ENCODE measurements around the gene LCOR. TPM values are rescaled to one million over a fixed set of nuclear protein-coding genes. Genes with fewer than 3 reads are reported as not detected.

LCOR gene
- total and polyA plus RNA-seq, 2 of the 13 experiments (the other 11 are each of a cell fraction or from before 2014, with no cell fraction given): 12.4 to 23.7 TPM

GRCh38 chr10:96998329-96998888, 166.3 kb downstream of the LCOR start (continued):
- TF ChIP-seq USF2 (IDR thresholded peaks at IDR 0.05; ENCODE audit: low read depth, low read length) (no peak), USF2 (CRISPR knock-in tag; IDR thresholded peaks at IDR 0.05; ENCODE audit: borderline replicate concordance) (no peak), TCF7L2 (IDR thresholded peaks at IDR 0.05; ENCODE audit: low read depth, low read length) (no peak), NBN (conservative IDR thresholded peaks at IDR 0.05) (no peak), ATF4 (CRISPR knock-in tag; IDR thresholded peaks at IDR 0.05) (no peak), NR3C1 (CRISPR knock-in tag; IDR thresholded peaks at IDR 0.05) (no peak), TRAFD1 (CRISPR knock-in tag; IDR thresholded peaks at IDR 0.05; ENCODE audit: borderline replicate concordance) (no peak), ZSCAN22 (CRISPR knock-in tag; IDR thresholded peaks at IDR 0.05) (no peak), SALL1 (CRISPR knock-in tag; IDR thresholded peaks at IDR 0.05) (peak; percentile 72), ZNF772 (CRISPR knock-in tag; IDR thresholded peaks at IDR 0.05) (no peak), ARHGAP35 (CRISPR knock-in tag; IDR thresholded peaks at IDR 0.05; ENCODE audit: borderline replicate concordance) (no peak), TERF1 (CRISPR knock-in tag; IDR thresholded peaks at IDR 0.05) (no peak), FOXO4 (CRISPR knock-in tag; conservative IDR thresholded peaks at IDR 0.05) (no peak), ONECUT2 (CRISPR knock-in tag; IDR thresholded peaks at IDR 0.05) (no peak), TFAP4 (IDR thresholded peaks at IDR 0.05; ENCODE audit: borderline replicate concordance, low read depth) (no peak), YY1 (IDR thresholded peaks at IDR 0.05; ENCODE audit: insufficient read depth, insufficient replicate concordance, low read depth, low read length) (no peak), NFIC (IDR thresholded peaks at IDR 0.05; ENCODE audit: low read length) (0 out of 2 replicates have a peak, but pooled peaks have one; percentile 36), SP1 (IDR thresholded peaks at IDR 0.05) (no peak), SP1 (CRISPR knock-in tag; IDR thresholded peaks at IDR 0.05) (no peak), ZBTB33 (CRISPR knock-in tag; IDR thresholded peaks at IDR 0.05) (peak; percentile 64)
